ENCODE results near the gene GAREM1. TPM values are rescaled to one million over a fixed set of nuclear protein-coding genes. Genes with fewer than 3 reads are reported as not detected.

The GAREM1 gene
- total RNA-seq, 1 experiment from 2014 or later, result 1.1 TPM

DNA sequence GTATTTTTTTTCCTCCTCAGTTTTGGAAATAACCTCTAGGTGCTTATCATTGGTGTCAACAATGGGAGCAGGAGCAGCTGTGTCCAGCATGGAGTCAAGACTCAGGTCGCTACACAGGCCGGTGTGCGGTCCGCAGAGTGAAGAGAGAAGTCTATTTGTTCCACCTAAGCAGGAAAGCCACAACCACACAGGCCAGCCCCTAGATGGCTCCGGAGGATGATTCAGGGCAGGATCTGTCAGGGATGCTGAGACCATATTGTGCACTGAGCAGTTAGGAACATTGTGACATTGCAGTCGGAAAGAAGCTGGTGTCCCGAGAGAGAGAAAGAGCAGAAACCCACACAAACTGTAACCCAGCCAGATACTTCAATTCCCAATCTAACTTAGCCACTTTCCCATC lies 136.9 kb downstream of the GAREM1 start:
- no peak for DNase-seq
- no peaks in the 10 kb centered on the region for H3K27me3 ChIP-seq
- no peaks in the 10 kb centered on the region for H3K9me3 ChIP-seq
- no peaks in the 10 kb centered on the region for H3K36me3 ChIP-seq
- no peak overlapping the region for H3K4me3 ChIP-seq

- H3K4me3 ChIP-seq, result no peak overlapping the region
- no peaks in the 10 kb centered on the region for H3K9me3 ChIP-seq
- no peak for DNase-seq
- no peaks in the 10 kb centered on the region for H3K36me3 ChIP-seq
- H3K27me3 ChIP-seq, result no peaks in the 10 kb centered on the region
These were observed 138.0 kb downstream of the GAREM1 start for GRCh38 chr18:32332708-32333107.

- Histone ChIP-seq H3K27me3 (no peaks in the 10 kb centered on the region), H3K4me3 (no peak overlapping the region), H3K9me3 (no peaks in the 10 kb centered on the region), H3K36me3 (no peaks in the 10 kb centered on the region)
- no peak for DNase-seq
These were observed 141.7 kb downstream of the GAREM1 start for GRCh38 chr18:32328974-32329373.

DNA sequence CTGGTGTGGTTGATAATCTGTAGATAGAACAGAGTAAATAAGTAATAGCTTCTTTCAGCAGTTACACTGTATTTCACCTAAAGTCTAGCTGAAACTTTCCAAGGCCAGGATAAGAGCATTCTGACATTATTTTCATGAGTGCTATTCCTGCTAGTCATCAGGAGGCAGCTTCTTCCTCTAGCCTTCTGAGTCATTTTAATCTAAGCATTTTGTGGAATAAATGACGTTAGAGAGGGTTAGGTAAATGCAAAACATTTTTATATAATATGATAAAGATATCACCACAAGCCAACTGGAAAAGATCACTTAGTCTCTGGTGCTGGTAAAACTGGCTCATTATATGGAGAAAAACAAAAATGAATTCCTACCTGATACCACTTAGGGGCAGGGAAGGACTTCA lies 142.3 kb downstream of the GAREM1 start:
- Histone ChIP-seq H3K9me3 (no peaks in the 10 kb centered on the region), H3K4me3 (no peak overlapping the region), H3K36me3 (no peaks in the 10 kb centered on the region), H3K27me3 (no peaks in the 10 kb centered on the region)
- no peak for DNase-seq

DNA sequence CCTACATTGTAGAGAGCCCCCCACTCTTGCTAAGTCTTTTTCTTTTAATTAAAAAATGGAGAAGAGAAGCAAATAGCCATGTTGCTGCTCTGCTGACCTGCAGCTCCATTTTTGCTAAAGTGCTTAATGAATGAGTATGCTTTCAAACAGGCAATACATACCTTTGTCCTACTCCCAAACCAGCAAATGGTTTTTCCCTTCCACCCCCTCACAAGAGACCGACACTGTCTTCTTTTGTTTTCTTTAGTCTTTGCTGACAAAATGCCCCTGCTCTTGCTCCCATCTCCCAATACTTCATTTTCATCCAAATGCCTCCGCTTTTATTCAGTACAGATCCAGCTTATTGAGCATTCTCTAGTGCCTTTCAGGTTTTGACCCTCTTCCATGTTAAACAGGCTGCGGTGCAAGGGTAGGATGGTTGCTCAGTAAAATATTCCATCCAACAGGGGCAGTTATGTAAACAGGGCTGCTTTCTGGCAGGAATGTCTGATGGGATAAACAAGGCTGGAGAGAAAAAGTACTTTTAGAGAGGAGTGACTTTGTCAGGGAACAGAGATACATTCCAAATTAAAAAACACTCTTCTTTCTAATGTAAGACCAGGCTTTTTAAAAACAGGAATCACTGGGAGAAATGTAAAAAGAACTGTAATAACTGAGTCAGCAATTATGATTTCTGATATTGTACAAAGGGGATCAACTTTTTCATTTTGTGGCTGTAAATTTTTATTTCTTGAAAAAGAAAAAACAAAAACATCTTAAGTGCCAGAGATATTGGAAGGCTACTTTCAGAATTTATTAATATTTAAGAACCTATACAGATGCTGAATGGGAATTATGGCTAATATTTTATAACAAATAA lies 144.0 kb downstream of the GAREM1 start:
- Histone ChIP-seq H3K36me3 (no peaks in the 10 kb centered on the region), H3K9me3 (no peaks in the 10 kb centered on the region), H3K27me3 (no peaks in the 10 kb centered on the region), H3K4me3 (no peak overlapping the region)
- DNase-seq, result no peak

- Histone ChIP-seq H3K9me3 (no peaks in the 10 kb centered on the region), H3K4me3 (no peak overlapping the region), H3K27me3 (no peaks in the 10 kb centered on the region), H3K36me3 (no peaks in the 10 kb centered on the region)
- DNase-seq, result no peak
These were observed 146.5 kb downstream of the GAREM1 start for GRCh38 chr18:32324181-32324580.

- no peaks in the 10 kb centered on the region for H3K36me3 ChIP-seq
- no peak overlapping the region for H3K4me3 ChIP-seq
- DNase-seq, result no peak
- no peaks in the 10 kb centered on the region for H3K9me3 ChIP-seq
- no peaks in the 10 kb centered on the region for H3K27me3 ChIP-seq
These were observed 148.9 kb downstream of the GAREM1 start for GRCh38 chr18:32321826-32322225.

- Histone ChIP-seq H3K9me3 (no peaks in the 10 kb centered on the region), H3K27me3 (no peaks in the 10 kb centered on the region), H3K4me3 (no peak overlapping the region), H3K36me3 (no peaks in the 10 kb centered on the region)
- no peak for DNase-seq
These were observed 151.6 kb downstream of the GAREM1 start for GRCh38 chr18:32319084-32319483.

DNA sequence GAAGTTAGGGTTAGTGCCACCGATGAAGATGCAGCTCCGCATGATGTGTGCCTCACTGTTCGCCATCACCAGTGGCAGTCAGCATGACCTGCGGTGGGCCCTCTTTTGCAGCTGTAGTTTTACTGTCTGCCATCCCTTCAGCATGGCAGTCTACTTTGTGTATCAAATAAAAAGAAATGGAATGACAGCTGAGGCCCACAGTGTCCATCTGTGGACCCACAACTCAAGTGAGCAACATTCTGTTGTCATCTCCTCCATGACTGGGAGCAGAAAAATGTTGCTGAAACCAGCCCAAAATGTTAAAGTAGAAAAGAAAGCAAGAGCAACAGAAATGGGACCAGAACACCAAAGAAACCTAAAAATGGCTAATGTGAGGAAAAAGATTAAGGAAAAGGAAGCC lies 152.1 kb downstream of the GAREM1 start:
- no peak overlapping the region for H3K4me3 ChIP-seq
- H3K27me3 ChIP-seq, result no peaks in the 10 kb centered on the region
- H3K9me3 ChIP-seq, result no peaks in the 10 kb centered on the region
- no peak for DNase-seq
- H3K36me3 ChIP-seq, result no peaks in the 10 kb centered on the region

DNA sequence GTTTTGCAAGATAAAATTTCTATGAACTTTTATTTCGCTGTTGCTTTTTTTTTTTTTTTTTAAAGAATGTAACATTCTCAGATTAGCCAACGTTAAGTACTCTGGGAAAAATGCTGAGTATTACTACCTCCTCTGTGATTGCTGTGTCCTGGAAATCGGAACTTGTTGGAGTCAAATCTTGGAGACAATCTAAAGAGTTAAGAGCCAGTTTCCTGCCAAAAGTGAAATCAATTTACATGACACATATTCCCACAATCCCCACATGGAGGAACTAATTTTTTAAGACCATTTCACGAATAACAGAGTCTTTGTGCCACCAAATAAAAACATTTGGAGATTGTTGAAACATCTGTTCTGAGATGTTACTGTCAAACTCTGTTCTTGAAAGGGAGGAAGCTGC lies 153.0 kb downstream of the GAREM1 start:
- H3K9me3 ChIP-seq, result no peaks in the 10 kb centered on the region
- H3K36me3 ChIP-seq, result no peaks in the 10 kb centered on the region
- no peak for DNase-seq
- H3K4me3 ChIP-seq, result no peak overlapping the region
- no peaks in the 10 kb centered on the region for H3K27me3 ChIP-seq

GRCh38 chr18:32315881-32316280 lies 154.8 kb downstream of the GAREM1 start:
- DNase-seq, result no peak
- H3K27me3 ChIP-seq, result no peaks in the 10 kb centered on the region
- H3K4me3 ChIP-seq, result no peak overlapping the region
- no peaks in the 10 kb centered on the region for H3K36me3 ChIP-seq
- H3K9me3 ChIP-seq, result no peaks in the 10 kb centered on the region

DNA sequence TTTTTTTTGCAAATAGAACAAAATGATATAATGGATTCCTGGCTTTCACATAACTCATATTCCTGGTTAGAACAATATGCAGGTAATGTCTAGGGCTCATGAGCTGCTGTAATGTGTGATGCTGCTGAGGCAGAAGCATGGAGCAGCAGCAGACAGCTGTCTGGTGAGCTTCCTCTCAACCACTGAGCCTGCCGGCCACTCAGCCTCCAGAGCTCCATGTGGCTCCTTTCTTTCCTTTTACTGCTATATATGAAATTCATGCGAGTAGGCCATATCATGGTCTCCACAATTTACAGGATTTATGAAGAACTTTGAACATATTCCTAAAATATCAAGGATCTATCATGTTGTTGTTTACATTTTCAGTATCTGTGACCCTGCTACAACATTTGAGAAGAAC lies 159.9 kb downstream of the GAREM1 start:
- H3K36me3 ChIP-seq, result no peaks in the 10 kb centered on the region
- H3K4me3 ChIP-seq, result no peak overlapping the region
- no peaks in the 10 kb centered on the region for H3K9me3 ChIP-seq
- H3K27me3 ChIP-seq, result no peaks in the 10 kb centered on the region
- no peak for DNase-seq

DNA sequence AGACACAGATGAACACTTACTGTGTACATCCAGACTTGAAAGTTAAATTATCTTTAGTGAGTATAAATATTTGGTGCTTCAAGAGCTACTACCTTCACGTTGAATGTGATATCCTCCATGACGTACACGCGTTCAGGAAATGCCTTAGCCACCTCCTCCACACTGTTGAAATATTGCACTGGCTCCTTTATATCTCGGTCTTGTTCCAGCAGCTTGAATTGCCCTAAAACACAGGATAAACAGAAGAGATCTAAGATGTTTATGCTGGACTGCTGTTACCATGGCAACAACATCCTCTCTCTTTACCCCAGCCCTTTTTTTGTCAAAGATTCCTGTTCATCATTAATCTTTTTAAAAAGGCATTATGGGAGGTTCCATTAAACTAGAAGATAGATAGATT lies 160.6 kb downstream of the GAREM1 start:
- Histone ChIP-seq H3K9me3 (no peaks in the 10 kb centered on the region), H3K27me3 (no peaks in the 10 kb centered on the region), H3K36me3 (no peaks in the 10 kb centered on the region), H3K4me3 (no peak overlapping the region)
- no peak for DNase-seq

- H3K36me3 ChIP-seq, result no peaks in the 10 kb centered on the region
- no peaks in the 10 kb centered on the region for H3K27me3 ChIP-seq
- no peaks in the 10 kb centered on the region for H3K9me3 ChIP-seq
- DNase-seq, result peak; percentile 65
- no peak overlapping the region for H3K4me3 ChIP-seq
These were observed 162.1 kb downstream of the GAREM1 start for GRCh38 chr18:32308493-32309120.

GRCh38 chr18:32303400-32303799 lies 167.3 kb downstream of the GAREM1 start:
- Histone ChIP-seq H3K4me3 (no peak overlapping the region), H3K36me3 (no peaks in the 10 kb centered on the region), H3K9me3 (no peaks in the 10 kb centered on the region), H3K27me3 (no peaks in the 10 kb centered on the region)
- no peak for DNase-seq

GRCh38 chr18:32302806-32303205 lies 167.9 kb downstream of the GAREM1 start:
- no peak for DNase-seq
- H3K36me3 ChIP-seq, result no peaks in the 10 kb centered on the region

DNA sequence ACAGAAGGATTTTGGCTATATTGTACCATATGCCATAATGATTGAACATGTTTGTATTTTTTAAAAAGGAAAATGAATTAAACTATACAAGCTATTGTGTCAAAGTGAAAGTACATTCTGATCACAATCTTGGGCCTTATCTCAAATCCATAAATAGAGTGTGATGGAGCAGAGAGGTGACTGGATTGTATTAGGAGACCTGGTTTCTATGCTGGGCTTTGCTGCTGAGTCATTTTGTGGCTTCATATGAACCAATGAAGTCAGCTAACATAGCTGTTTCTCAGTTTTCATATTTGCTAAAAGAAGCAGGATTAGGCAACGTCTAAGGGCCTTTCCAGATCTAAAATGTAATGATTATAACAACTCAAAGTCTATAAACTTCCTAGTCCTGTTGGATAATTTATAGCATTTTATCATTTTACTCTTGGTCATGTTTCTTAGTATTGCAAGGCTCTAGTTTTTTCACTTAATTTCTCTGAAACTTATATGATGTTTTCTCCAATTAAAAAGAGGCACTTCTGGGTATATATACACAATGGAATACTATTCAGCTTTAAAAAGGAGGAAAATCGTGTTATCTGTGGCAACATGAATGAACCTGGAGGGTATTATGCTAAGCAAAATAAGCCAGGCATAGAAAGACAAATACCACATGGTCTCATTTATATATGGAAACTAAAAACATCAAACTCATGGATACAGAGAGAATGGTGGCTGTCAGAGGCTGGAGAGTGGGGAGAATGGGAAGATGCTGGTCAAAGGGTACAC lies 168.5 kb downstream of the GAREM1 start:
- no peak overlapping the region for H3K4me3 ChIP-seq
- DNase-seq, result peak; percentile 43
- H3K27me3 ChIP-seq, result no peaks in the 10 kb centered on the region
- H3K9me3 ChIP-seq, result no peaks in the 10 kb centered on the region
- no peaks in the 10 kb centered on the region for H3K36me3 ChIP-seq

More at GRCh38 chr18:32302806-32303205, 167.9 kb downstream of the GAREM1 start:
- no peaks in the 10 kb centered on the region for H3K9me3 ChIP-seq
- no peaks in the 10 kb centered on the region for H3K27me3 ChIP-seq
- H3K4me3 ChIP-seq, result no peak overlapping the region
